CD14-positive monocyte (primary cell): ENCODE measurements around the gene NCAM1. TPM values are rescaled to one million over a fixed set of nuclear protein-coding genes. Genes with fewer than 3 reads are reported as not detected.

Experiments
- DNase-seq, 3 donors: peaks; one replicate each; pipeline ENCODE4 v3.0.0-alpha.2; 2011 to 2022
- H2AFZ ChIP-seq: 2 replicates; pipeline ENCODE4 v1.6.0; 2012; ENCODE audit warnings: mild to moderate bottlenecking, low read depth, low read length, inconsistent platforms; ENCODE audit not compliant: insufficient read depth, poor library complexity, severe bottlenecking
- H3K27ac ChIP-seq, 2 donors: 1 replicate in 1 of 2; 2 replicates in 1 of 2; pipeline ENCODE4 v1.5.1; 2012 to 2013; ENCODE audit warnings: low read length in 2 of 2, control low read depth in 1 of 2, inconsistent platforms in 1 of 2, low read depth in 1 of 2, mild to moderate bottlenecking in 1 of 2
- H3K27me3 ChIP-seq, 2 donors: one replicate each; pipeline versions ENCODE4 v1.6.0 to v1.6.1; 2011 to 2013; ENCODE audit warnings: low read length in 2 of 2; ENCODE audit not compliant: control insufficient read depth in 2 of 2, insufficient read depth in 2 of 2
- H3K36me3 ChIP-seq, 2 donors: replicated peaks in 1 of 2; 1 replicate in 1 of 2; 2 replicates in 1 of 2; pipeline versions ENCODE4 v1.5.1 to v1.6.1; 2012 to 2013; ENCODE audit warnings: low read length in 2 of 2, control low read depth in 1 of 2, inconsistent platforms in 1 of 2, mild to moderate bottlenecking in 1 of 2; ENCODE audit not compliant: insufficient read depth in 2 of 2, control insufficient read depth in 1 of 2
- H3K4me1 ChIP-seq, 2 donors: 1 replicate in 1 of 2; 2 replicates in 1 of 2; pipeline versions ENCODE4 v1.5.1 to v1.6.1; 2012 to 2013; ENCODE audit warnings: low read length in 2 of 2, control low read depth in 1 of 2, inconsistent platforms in 1 of 2, mild to moderate bottlenecking in 1 of 2, moderate library complexity in 1 of 2; ENCODE audit not compliant: insufficient read depth in 2 of 2, control insufficient read depth in 1 of 2
- H3K4me2 ChIP-seq: replicated peaks from 2 replicates; pipeline ENCODE3; 2012; ENCODE audit warnings: low read length, moderate library complexity, mild to moderate bottlenecking; ENCODE audit not compliant: poor library complexity, severe bottlenecking; ENCODE audit errors: extremely low read depth
- H3K4me3 ChIP-seq, 3 experiments: fragments of 200-600 bp in 1 of 3; sonication (generic) in 1 of 3; replicated peaks in 1 of 3; 1 replicate in 2 of 3; 2 replicates in 1 of 3; pipeline ENCODE4 v1.5.1; 2011 to 2013; ENCODE audit warnings: low read length in 3 of 3, mild to moderate bottlenecking in 3 of 3, control low read depth in 2 of 3, low read depth in 2 of 3, inconsistent platforms in 1 of 3, moderate library complexity in 1 of 3
- H3K79me2 ChIP-seq: 2 replicates; pipeline ENCODE4 v1.6.0; 2012; ENCODE audit warnings: mild to moderate bottlenecking, control low read depth, inconsistent platforms, low read length, moderate library complexity; ENCODE audit not compliant: insufficient read depth
- H3K9ac ChIP-seq: 2 replicates; pipeline ENCODE4 v1.6.0; 2017; ENCODE audit warnings: low read length, mild to moderate bottlenecking; ENCODE audit not compliant: insufficient read depth, poor library complexity, severe bottlenecking
- H3K9me3 ChIP-seq, 2 donors: replicated peaks in 1 of 2; 1 replicate in 1 of 2; 2 replicates in 1 of 2; pipeline versions ENCODE4 v1.5.1 to v1.6.1; 2012 to 2013; ENCODE audit warnings: low read length in 2 of 2, control low read depth in 1 of 2; ENCODE audit not compliant: control insufficient read depth in 1 of 2, insufficient read depth in 1 of 2
- H4K20me1 ChIP-seq: 2 replicates; pipeline ENCODE4 v1.6.0; 2012; ENCODE audit warnings: mild to moderate bottlenecking, low read length, control low read depth, moderate library complexity; ENCODE audit not compliant: insufficient read depth
- H3K27ac Mint-ChIP-seq, 7 donors: one replicate each; pipeline ENCODE4 v1.8.0; 2020; ENCODE audit warnings: mild to moderate bottlenecking in 7 of 7, mixed read lengths in 7 of 7, moderate library complexity in 6 of 7, inconsistent platforms in 2 of 7
- H3K27me3 Mint-ChIP-seq, 3 donors: one replicate each; pipeline ENCODE4 v1.8.0; 2021 to 2022; ENCODE audit warnings: low read depth in 3 of 3, mild to moderate bottlenecking in 3 of 3, mixed read lengths in 3 of 3, moderate library complexity in 3 of 3, inconsistent platforms in 1 of 3
- H3K36me3 Mint-ChIP-seq, 2 donors: one replicate each; pipeline ENCODE4 v1.8.0; 2020; ENCODE audit warnings: mixed read lengths in 2 of 2, inconsistent platforms in 1 of 2, mild to moderate bottlenecking in 1 of 2
- H3K4me1 Mint-ChIP-seq: one replicate; pipeline ENCODE4 v1.8.0; 2020; ENCODE audit warnings: mild to moderate bottlenecking, mixed read lengths
- H3K4me3 Mint-ChIP-seq, 2 donors: one replicate each; pipeline ENCODE4 v1.8.0; 2020; ENCODE audit warnings: mild to moderate bottlenecking in 2 of 2, mixed read lengths in 2 of 2, moderate library complexity in 1 of 2
- H3K9me3 Mint-ChIP-seq, 7 donors: one replicate each; pipeline ENCODE4 v1.8.0; 2020 to 2022; ENCODE audit warnings: mixed read lengths in 7 of 7, mild to moderate bottlenecking in 6 of 7, moderate library complexity in 6 of 7, inconsistent platforms in 2 of 7
- WGBS: methylation state at CpG from one replicate; pipeline ENCODE4 v1.1.5; 2013; ENCODE audit warnings: missing lambda C conversion rate; ENCODE audit not compliant: insufficient coverage; 5-methylcytosine and 5-hydroxymethylcytosine counted together
- intact Hi-C, 2 donors: fragments of 100-400 bp; cut with micrococcal nuclease; formaldehyde crosslinking; loops; one replicate each; pipeline versions ENCODE4 v1.15.0 to v1.15.1; 2023
- polyA plus RNA-seq, 3 donors: library from polyadenylated mRNA; depleted of rRNA in 1 of 3; unstranded in 2 of 3; stranded (reverse) in 1 of 3; fragments of 300-500 nt in 2 of 3; fragments of >200 nt in 1 of 3; fragmentation: Illumina TruSeq in 2 of 3; gene quantifications; 1 replicate in 2 of 3; 2 replicates in 1 of 3; pipeline ENCODE4 v1.2.3, GENCODE V29; 2012 to 2021
- TF ChIP-seq, protein P1 (sequence below): fragments of 200-600 bp; IDR thresholded peaks from one replicate; pipeline ENCODE4 v1.8.0; 2022; ENCODE audit warnings: antibody characterized with exemption, mild to moderate bottlenecking

Gene NCAM1
- polyA plus RNA-seq, 3 donors, result 0.65 to 0.69 TPM; not detected in 1

GRCh38 chr11:112983887-112984286, 22.7 kb downstream of the NCAM1 start:
- DNase-seq, result no peak
- Mint-ChIP-seq H3K9me3 (peaks cover 7 to 24% (median 17%) of the 10 kb centered on the region in 7 donors), H3K4me3 (no peak overlapping the region), H3K4me1 (no peaks in the 10 kb centered on the region), H3K27me3 (peaks cover 0 to 10% (median 4%) of the 10 kb centered on the region in 3 donors), H3K36me3 (no peaks in the 10 kb centered on the region), H3K27ac (peak overlapping the region in 1 of 7 donors; percentile 53)
- H3K79me2 ChIP-seq, result no peaks in the 10 kb centered on the region
- intact Hi-C loops, result no loop called here
- H4K20me1 ChIP-seq, result no peaks in the 10 kb centered on the region
- TF ChIP-seq, protein P1, sequence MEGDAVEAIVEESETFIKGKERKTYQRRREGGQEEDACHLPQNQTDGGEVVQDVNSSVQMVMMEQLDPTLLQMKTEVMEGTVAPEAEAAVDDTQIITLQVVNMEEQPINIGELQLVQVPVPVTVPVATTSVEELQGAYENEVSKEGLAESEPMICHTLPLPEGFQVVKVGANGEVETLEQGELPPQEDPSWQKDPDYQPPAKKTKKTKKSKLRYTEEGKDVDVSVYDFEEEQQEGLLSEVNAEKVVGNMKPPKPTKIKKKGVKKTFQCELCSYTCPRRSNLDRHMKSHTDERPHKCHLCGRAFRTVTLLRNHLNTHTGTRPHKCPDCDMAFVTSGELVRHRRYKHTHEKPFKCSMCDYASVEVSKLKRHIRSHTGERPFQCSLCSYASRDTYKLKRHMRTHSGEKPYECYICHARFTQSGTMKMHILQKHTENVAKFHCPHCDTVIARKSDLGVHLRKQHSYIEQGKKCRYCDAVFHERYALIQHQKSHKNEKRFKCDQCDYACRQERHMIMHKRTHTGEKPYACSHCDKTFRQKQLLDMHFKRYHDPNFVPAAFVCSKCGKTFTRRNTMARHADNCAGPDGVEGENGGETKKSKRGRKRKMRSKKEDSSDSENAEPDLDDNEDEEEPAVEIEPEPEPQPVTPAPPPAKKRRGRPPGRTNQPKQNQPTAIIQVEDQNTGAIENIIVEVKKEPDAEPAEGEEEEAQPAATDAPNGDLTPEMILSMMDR, result no peak
- no peak overlapping the region for H3K4me2 ChIP-seq
- no peak overlapping the region for H3K4me3 ChIP-seq
- H2AFZ ChIP-seq, result no peak overlapping the region
- H3K9me3 ChIP-seq, result peaks cover 4 to 7% of the 10 kb centered on the region in 2 donors
- no peaks in the 10 kb centered on the region for H3K36me3 ChIP-seq
- no peak overlapping the region for H3K27ac ChIP-seq
- no peaks in the 10 kb centered on the region for H3K4me1 ChIP-seq
- H3K9ac ChIP-seq, result no peak overlapping the region
- no CpG with 5 or more reads among the region's 1 CpG for WGBS
- H3K27me3 ChIP-seq, result no peaks in the 10 kb centered on the region

DNA sequence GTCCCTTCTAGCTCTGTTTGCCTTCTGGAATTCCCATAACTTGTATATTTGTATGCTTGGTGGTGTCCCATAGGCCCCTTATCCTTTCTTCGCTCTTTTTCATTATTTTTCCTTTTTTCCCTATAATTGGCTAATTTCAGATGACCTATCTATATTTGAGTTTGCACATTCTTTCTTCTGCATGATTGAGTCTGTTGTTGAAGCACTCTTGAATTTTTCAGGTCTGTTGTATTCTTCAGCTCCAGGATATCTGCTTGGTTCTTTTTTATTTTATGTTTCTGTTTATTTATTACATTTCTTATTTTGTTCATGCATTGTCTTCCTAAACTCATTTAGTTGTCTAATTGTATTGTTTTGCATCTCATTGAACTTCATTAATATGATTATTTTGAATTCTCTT, 28.0 kb downstream of the NCAM1 start:
- intact Hi-C loops, result no loop called here
- Mint-ChIP-seq H3K27me3 (peaks cover 0 to 21% (median 4%) of the 10 kb centered on the region in 3 donors), H3K4me3 (no peak overlapping the region), H3K9me3 (peaks cover 12 to 34% (median 30%) of the 10 kb centered on the region in 7 donors), H3K27ac (no peak overlapping the region), H3K4me1 (no peaks in the 10 kb centered on the region), H3K36me3 (no peaks in the 10 kb centered on the region)
- H3K4me3 ChIP-seq, result no peak overlapping the region
- no peaks in the 10 kb centered on the region for H3K79me2 ChIP-seq
- no peak overlapping the region for H2AFZ ChIP-seq
- no peaks in the 10 kb centered on the region for H4K20me1 ChIP-seq
- no CpG with 5 or more reads among the region's 1 CpG for whole genome bisulfite sequencing
- no peak overlapping the region for H3K27ac ChIP-seq
- H3K27me3 ChIP-seq, result peaks cover 0 to under 1% of the 10 kb centered on the region in 2 donors
- DNase-seq, result no peak
- H3K36me3 ChIP-seq, result no peaks in the 10 kb centered on the region
- peaks cover 11 to 15% of the 10 kb centered on the region in 2 donors for H3K9me3 ChIP-seq
- H3K4me2 ChIP-seq, result no peak overlapping the region
- H3K4me1 ChIP-seq, result no peaks in the 10 kb centered on the region
- TF ChIP-seq, protein P1, result no peak
- H3K9ac ChIP-seq, result no peak overlapping the region
